Gastrocnemius medialis (tissue), 4 donors: ENCODE data around the gene CREB3L4. TPM values are rescaled to one million over a fixed set of nuclear protein-coding genes. Genes with fewer than 3 reads are reported as not detected.
A peak's percentile ranks its signal among the peaks of the same experiment; 100 is the strongest.

ENCODE experiments used
- ATAC-seq, 2 donors: fragments of 150-250 bp; one replicate each; pipeline ENCODE4 v1.9.1; 2016
- DNase-seq, 2 donors: peaks; one replicate each; pipeline ENCODE4 v3.0.0-alpha.2; 2019
- H3K27ac ChIP-seq, 4 donors: fragments of 200-600 bp; sonication (generic); 1 replicate in 1 of 4; 2 replicates in 3 of 4; pipeline ENCODE4 v1.5.1; 2016 to 2018; ENCODE audit warnings: mild to moderate bottlenecking in 2 of 4, moderate library complexity in 1 of 4
- H3K27me3 ChIP-seq, 3 donors: fragments of 200-600 bp; sonication (generic) in 2 of 3; 1 replicate in 1 of 3; 2 replicates in 2 of 3; pipeline versions ENCODE4 v1.5.1 to v1.6.0; 2016 to 2019; ENCODE audit warnings: mild to moderate bottlenecking in 1 of 3, moderate library complexity in 1 of 3
- H3K36me3 ChIP-seq, 2 donors: fragments of 200-600 bp; sonication (generic) in 1 of 2; one replicate each; pipeline ENCODE4 v1.5.1; 2017 to 2018
- H3K4me1 ChIP-seq, 2 donors: fragments of 200-600 bp; sonication (generic) in 1 of 2; one replicate each; pipeline ENCODE4 v1.5.1; 2016 to 2017; ENCODE audit warnings: mild to moderate bottlenecking in 2 of 2
- H3K4me3 ChIP-seq, 4 donors: fragments of 200-600 bp; sonication (generic) in 3 of 4; 1 replicate in 1 of 4; 2 replicates in 3 of 4; pipeline ENCODE4 v1.5.1; 2016 to 2019; ENCODE audit warnings: mild to moderate bottlenecking in 2 of 4
- H3K9me3 ChIP-seq, 3 donors: fragments of 200-600 bp; sonication (generic) in 2 of 3; 1 replicate in 1 of 3; 2 replicates in 2 of 3; pipeline ENCODE4 v1.5.1; 2016 to 2019
- POLR2A ChIP-seq, 2 donors: fragments of 450-650 bp; IDR thresholded peaks; one replicate each; pipeline ENCODE4 v1.6.1; 2017; ENCODE audit warnings: antibody characterized with exemption in 2 of 2, mild to moderate bottlenecking in 2 of 2, moderate library complexity in 2 of 2
- in situ Hi-C, 4 donors: fragments of 200-750 bp; cut with MboI; loops; one replicate each; pipeline versions ENCODE4 v1.15.0 to v1.8.0; 2017; ENCODE audit warnings: low sequenced_read_pairs in 4 of 4
- intact Hi-C: fragments of 100-400 bp; cut with DNase I; formaldehyde crosslinking; loops from one replicate; pipeline ENCODE4 v1.15.1; 2023; ENCODE audit warnings: low total_unique reads
- total RNA-seq, 4 donors: library from RNA; depleted of rRNA; stranded (reverse); fragments of >200 nt; gene quantifications; one replicate each; pipeline versions ENCODE4 v1.1.0 to v1.2.3, GENCODE V29; 2016
- TF ChIP-seq, protein P1 (sequence below), 5 experiments: fragments of 450-650 bp in 3 of 5; fragments of 200-600 bp in 2 of 5; sonication (generic) in 2 of 5; IDR thresholded peaks in 4 of 5; conservative IDR thresholded peaks in 1 of 5; 1 replicate in 4 of 5; 2 replicates in 1 of 5; pipeline ENCODE4 v1.5.1; 2016 to 2019; ENCODE audit warnings: antibody characterized with exemption in 5 of 5, mild to moderate bottlenecking in 3 of 5, moderate library complexity in 3 of 5

Gene CREB3L4
- total RNA-seq, 4 donors from 2014 or later = 4.5 to 7.9 (median 5.7) TPM

- no peaks in the 10 kb centered on the region for H3K9me3 ChIP-seq
- no peak for TF ChIP-seq POLR2A (IDR thresholded peaks at IDR 0.05)
- TF ChIP-seq, protein P1, sequence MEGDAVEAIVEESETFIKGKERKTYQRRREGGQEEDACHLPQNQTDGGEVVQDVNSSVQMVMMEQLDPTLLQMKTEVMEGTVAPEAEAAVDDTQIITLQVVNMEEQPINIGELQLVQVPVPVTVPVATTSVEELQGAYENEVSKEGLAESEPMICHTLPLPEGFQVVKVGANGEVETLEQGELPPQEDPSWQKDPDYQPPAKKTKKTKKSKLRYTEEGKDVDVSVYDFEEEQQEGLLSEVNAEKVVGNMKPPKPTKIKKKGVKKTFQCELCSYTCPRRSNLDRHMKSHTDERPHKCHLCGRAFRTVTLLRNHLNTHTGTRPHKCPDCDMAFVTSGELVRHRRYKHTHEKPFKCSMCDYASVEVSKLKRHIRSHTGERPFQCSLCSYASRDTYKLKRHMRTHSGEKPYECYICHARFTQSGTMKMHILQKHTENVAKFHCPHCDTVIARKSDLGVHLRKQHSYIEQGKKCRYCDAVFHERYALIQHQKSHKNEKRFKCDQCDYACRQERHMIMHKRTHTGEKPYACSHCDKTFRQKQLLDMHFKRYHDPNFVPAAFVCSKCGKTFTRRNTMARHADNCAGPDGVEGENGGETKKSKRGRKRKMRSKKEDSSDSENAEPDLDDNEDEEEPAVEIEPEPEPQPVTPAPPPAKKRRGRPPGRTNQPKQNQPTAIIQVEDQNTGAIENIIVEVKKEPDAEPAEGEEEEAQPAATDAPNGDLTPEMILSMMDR (IDR thresholded peaks at IDR 0.05 in 4 of 5, conservative IDR thresholded peaks at IDR 0.05 in 1 of 5) = no peak
- peak overlapping the region; percentile 56 to 93 (median 89) for H3K4me3 ChIP-seq
- H3K36me3 ChIP-seq = no peaks in the 10 kb centered on the region
- intact Hi-C loops = loop anchor here (5.0 kb wide), 3 partner anchors 66 to 124 kb away; partner anchors contain the start of gene RAB13
- ATAC-seq (no peak), DNase-seq (peak in 1 of 2 donors; percentile 14)
- H3K27ac ChIP-seq = peak overlapping the region; percentile 98 to 99 (median 98)
- H3K4me1 ChIP-seq = peaks cover 48 to 50% of the 10 kb centered on the region in 2 donors
- no peaks in the 10 kb centered on the region for H3K27me3 ChIP-seq
- in situ Hi-C loops = loop anchor here (10.0 to 25.0 kb wide), 2 partner anchors 63 to 109 kb away; partner anchors contain the start of gene RAB13 (in 1 of the 4)
Measured at GRCh38 chr1:153921803-153922075, 46.0 kb upstream of the CREB3L4 start.

- Histone ChIP-seq H3K27me3 (no peaks in the 10 kb centered on the region), H3K9me3 (no peaks in the 10 kb centered on the region), H3K27ac (peak overlapping the region; percentile 98 to 99 (median 98)), H3K36me3 (no peaks in the 10 kb centered on the region), H3K4me3 (peak overlapping the region; percentile 56 to 93 (median 89)), H3K4me1 (peaks cover 47 to 50% of the 10 kb centered on the region in 2 donors)
- peak in 1 of 2 donors; percentile 51 for DNase-seq
- in situ Hi-C loops (loop anchor here (10.0 to 25.0 kb wide), 2 partner anchors 62 to 110 kb away; partner anchors contain the start of gene RAB13 (in 1 of the 4)), intact Hi-C loops (loop anchor here (5.0 kb wide), 3 partner anchors 65 to 125 kb away; partner anchors contain the start of gene RAB13)
- peak in 1 of 2 donors; percentile 58 for TF ChIP-seq POLR2A (IDR thresholded peaks at IDR 0.05)
- TF ChIP-seq, protein P1 (IDR thresholded peaks at IDR 0.05 in 4 of 5, conservative IDR thresholded peaks at IDR 0.05 in 1 of 5) = peak in 1 of 5 experiments; percentile 25
- ATAC-seq = peak; percentile 22 to 26
Measured at GRCh38 chr1:153922076-153922971, 45.4 kb upstream of the CREB3L4 start.

DNA sequence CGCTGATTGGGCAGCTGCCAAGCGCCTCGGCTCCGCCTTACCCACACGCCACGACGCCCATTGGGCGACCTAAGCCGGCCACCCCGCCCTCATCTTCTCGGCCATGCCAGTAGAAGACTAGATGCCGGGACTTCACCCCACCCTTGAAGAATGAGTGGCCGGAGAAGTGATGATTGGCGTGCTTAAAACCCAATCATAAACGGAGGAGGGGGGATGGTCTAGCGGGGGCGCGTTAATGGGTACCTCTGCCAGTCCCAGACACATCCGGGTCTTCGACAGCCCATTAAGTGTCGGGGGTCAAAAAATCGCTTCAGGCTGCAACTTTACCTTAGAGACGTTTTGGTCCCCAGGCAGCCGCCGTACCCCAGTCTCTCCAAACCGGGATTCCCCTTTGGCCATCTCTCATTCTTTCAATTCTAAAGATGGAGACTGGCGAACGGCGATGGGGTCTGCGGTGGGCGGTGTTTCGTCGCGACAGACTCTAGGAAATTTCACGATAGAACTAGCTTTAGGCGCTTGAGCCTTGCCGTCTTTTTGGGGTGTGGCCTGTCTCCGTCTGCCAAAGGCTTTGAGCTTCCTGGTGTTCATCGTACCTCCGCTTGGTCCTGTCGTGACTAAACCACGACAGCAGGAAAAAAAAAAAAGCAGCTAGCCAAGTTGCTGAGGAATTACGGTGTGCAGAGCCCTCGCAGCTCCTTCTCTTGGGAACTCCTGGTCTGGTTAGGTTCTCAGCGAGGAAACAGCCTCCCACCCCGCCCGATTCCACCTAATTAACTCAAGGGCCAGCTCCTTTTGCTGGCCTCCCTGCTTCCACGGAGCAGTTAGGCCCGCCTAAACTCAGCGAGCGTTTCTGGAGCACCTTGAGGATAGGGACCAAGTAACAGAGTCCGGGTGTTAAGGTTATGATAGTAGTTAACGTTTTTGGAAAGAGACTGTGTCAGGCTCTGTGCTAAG, 44.5 kb upstream of the CREB3L4 start, which contains the start of gene GATAD2B:
Gene GATAD2B, minus strand, starts transcription at position 1 of the 954 bp plus-strand sequence. CDS start 94,625 bp downstream, outside the sequence.
- H3K4me3 ChIP-seq = peak within 1 kb of the TSS; percentile 56 to 93 (median 92)
- H3K9me3 ChIP-seq = no peaks in the 10 kb centered on the region
- H3K27me3 ChIP-seq = no peaks in the 10 kb centered on the region
- intact Hi-C loops = loop anchor here (1.0 to 5.0 kb wide), 5 partner anchors 23 to 126 kb away; partner anchors contain the start of genes CRTC2, DENND4B and RAB13
- in situ Hi-C loops = loop anchor here (10.0 to 25.0 kb wide), 2 partner anchors 62 to 111 kb away; partner anchors contain the start of gene RAB13 (in 1 of the 4)
- peak within 1 kb of the TSS; percentile 98 to 99 (median 98) for H3K27ac ChIP-seq
- DNase-seq (peak; percentile 100), ATAC-seq (peak; percentile 96 to 98)
- H3K36me3 ChIP-seq = no peaks in the 10 kb centered on the region
- peaks cover 42% of the 10 kb centered on the region in 2 donors for H3K4me1 ChIP-seq
- TF ChIP-seq POLR2A (IDR thresholded peaks at IDR 0.05) = peak; percentile 2 to 68
- TF ChIP-seq, protein P1 (IDR thresholded peaks at IDR 0.05 in 4 of 5, conservative IDR thresholded peaks at IDR 0.05 in 1 of 5) = no peak

GRCh38 chr1:153926405-153926804, 41.3 kb upstream of the CREB3L4 start:
- TF ChIP-seq, protein P1 (IDR thresholded peaks at IDR 0.05 in 4 of 5, conservative IDR thresholded peaks at IDR 0.05 in 1 of 5) = no peak
- no peak for TF ChIP-seq POLR2A (IDR thresholded peaks at IDR 0.05)
- Histone ChIP-seq H3K27ac (no peak overlapping the region), H3K4me3 (no peak overlapping the region), H3K9me3 (no peaks in the 10 kb centered on the region), H3K36me3 (peaks cover 0 to 19% of the 10 kb centered on the region in 2 donors), H3K4me1 (peaks cover 11% of the 10 kb centered on the region in 2 donors), H3K27me3 (no peaks in the 10 kb centered on the region)
- in situ Hi-C loops = loop anchor here in 1 of 4 donors (10.0 kb wide), 1 partner anchor 58 kb away; the partner anchor contains the start of gene RAB13
- ATAC-seq (no peak), DNase-seq (no peak)
- intact Hi-C loops = no loop called here
